C4-2B (cell line): ENCODE data around the gene PCSK5.

Experiments used
- CTCF ChIP-seq: fragments of 450-650 bp; conservative IDR thresholded peaks from 2 replicates; pipeline ENCODE4 v1.5.1; 2017; ENCODE audit warnings: mild to moderate bottlenecking
- ZFX ChIP-seq: fragments of 450-650 bp; IDR thresholded peaks from 2 replicates; pipeline ENCODE4 v1.6.1; 2017

DNA sequence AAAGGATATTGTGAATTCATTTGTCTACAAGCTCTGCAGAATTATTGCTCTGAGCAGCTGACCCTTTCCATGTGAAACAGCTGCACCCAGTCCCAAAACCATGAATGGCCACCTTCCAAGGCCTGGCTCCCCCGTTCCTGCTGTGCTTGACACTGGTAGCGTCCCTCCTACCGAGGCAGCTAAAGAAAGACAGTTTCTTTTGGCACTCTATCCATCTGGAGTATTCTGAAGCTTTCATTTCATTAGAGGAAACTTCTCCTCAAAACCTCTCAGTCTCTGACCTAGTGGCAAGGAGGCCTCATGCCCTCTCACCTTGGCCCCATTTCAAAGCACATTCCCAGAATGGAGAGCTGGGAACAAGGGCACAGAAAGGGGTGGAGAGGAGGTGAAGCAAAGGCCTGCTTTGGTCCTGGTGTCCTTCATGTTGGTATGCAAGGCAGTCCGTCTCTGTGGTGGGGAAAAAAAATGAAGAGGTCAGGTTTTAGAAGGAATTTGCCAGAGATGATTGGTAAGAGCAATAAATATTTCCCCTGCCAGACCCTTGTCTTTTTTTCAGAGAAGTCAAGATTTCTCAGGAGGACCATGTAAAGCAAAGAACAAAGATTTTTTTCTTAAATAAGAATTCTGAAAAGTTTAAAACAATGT lies 271.7 kb downstream of the PCSK5 start:
- no peak for TF ChIP-seq CTCF
- TF ChIP-seq ZFX: no peak
